IMR-90 (cell line): ENCODE measurements around the gene FBXL16. TPM values are rescaled to one million over a fixed set of nuclear protein-coding genes. Genes with fewer than 3 reads are reported as not detected.

Experiments
- ATAC-seq: fragments of 200-7000 bp; cut with Tn5 transposase; 2 replicates; pipeline ENCODE4 v1.9.1; 2020; ENCODE audit warnings: low read depth, mild to moderate bottlenecking, moderate library complexity
- BruUV-seq: library from RNA; stranded (reverse); fragments of 400-500 nt; replicated peaks from 2 replicates; lab custom pipeline; 2021; lab: Mats Ljungman, UMichigan
- CTCF ChIA-PET: fragments of 300-600 bp; formaldehyde crosslinking; extraction: SDS; loops from one replicate; lab custom pipeline; 2021; ENCODE audit warnings: antibody characterized with exemption; lab: Yijun Ruan, JAX
- POLR2A ChIA-PET: fragments of 300-600 bp; sonication (Branson Sonifier 250); formaldehyde crosslinking; loops from one replicate; lab custom pipeline; 2022; ENCODE audit warnings: antibody characterized with exemption; ENCODE audit not compliant: unreplicated experiment; lab: Charles Lee
- DNase-seq: peaks from one replicate; pipeline ENCODE4 v3.0.0; 2013
- H2AFZ ChIP-seq: replicated peaks from 2 replicates; pipeline ENCODE3; 2013; ENCODE audit warnings: low read length, mild to moderate bottlenecking; ENCODE audit not compliant: poor library complexity
- H2AK5ac ChIP-seq: 2 replicates; pipeline ENCODE4 v1.6.1; 2013; ENCODE audit warnings: low read depth, low read length, inconsistent platforms
- H2AK9ac ChIP-seq: replicated peaks from 2 replicates; pipeline ENCODE3; 2013; ENCODE audit warnings: mild to moderate bottlenecking, low read depth, low read length, moderate library complexity; ENCODE audit not compliant: poor library complexity
- H2BK120ac ChIP-seq: 2 replicates; pipeline ENCODE4 v1.6.1; 2013; ENCODE audit warnings: low read depth, low read length, inconsistent platforms
- H2BK15ac ChIP-seq: 3 replicates; pipeline ENCODE4 v1.6.1; 2013; ENCODE audit warnings: low read depth, low read length, inconsistent platforms
- H2BK20ac ChIP-seq: 2 replicates; pipeline ENCODE4 v1.6.1; 2013; ENCODE audit warnings: low read depth, mild to moderate bottlenecking, inconsistent platforms, low read length, moderate library complexity
- H2BK5ac ChIP-seq: 2 replicates; pipeline ENCODE4 v1.6.1; 2013; ENCODE audit warnings: mild to moderate bottlenecking, low read depth, low read length, inconsistent platforms; ENCODE audit not compliant: poor library complexity, severe bottlenecking
- H3K14ac ChIP-seq: replicated peaks from 2 replicates; pipeline ENCODE4 v1.6.1; 2013; ENCODE audit warnings: low read depth, low read length, inconsistent platforms
- H3K18ac ChIP-seq: 2 replicates; pipeline ENCODE4 v1.6.1; 2013; ENCODE audit warnings: low read depth, low read length, control low read depth
- H3K23ac ChIP-seq: 2 replicates; pipeline ENCODE4 v1.6.1; 2013; ENCODE audit warnings: low read depth, low read length, inconsistent platforms
- H3K27ac ChIP-seq: 2 replicates; pipeline ENCODE4 v1.5.1; 2013; ENCODE audit warnings: mild to moderate bottlenecking, control low read depth, low read length; ENCODE audit not compliant: insufficient read depth
- H3K27me3 ChIP-seq: 2 replicates; pipeline ENCODE4 v1.6.1; 2013; ENCODE audit warnings: low read length; ENCODE audit not compliant: control insufficient read depth, insufficient read depth
- H3K36me3 ChIP-seq: 2 replicates; pipeline ENCODE4 v1.6.1; 2013; ENCODE audit warnings: low read length, mixed read lengths; ENCODE audit not compliant: control insufficient read depth, insufficient read depth
- H3K4ac ChIP-seq: 2 replicates; pipeline ENCODE4 v1.6.1; 2013; ENCODE audit warnings: low read depth, low read length, inconsistent platforms
- H3K4me1 ChIP-seq: 2 replicates; pipeline ENCODE4 v1.6.1; 2013; ENCODE audit warnings: low read length, mixed read lengths; ENCODE audit not compliant: control insufficient read depth, insufficient read depth
- H3K4me2 ChIP-seq: 2 replicates; pipeline ENCODE4 v1.6.1; 2013; ENCODE audit warnings: low read depth, mild to moderate bottlenecking, control low read depth, low read length, moderate library complexity
- H3K4me3 ChIP-seq: 2 replicates; pipeline ENCODE4 v1.5.1; 2013; ENCODE audit warnings: low read depth, mild to moderate bottlenecking, control low read depth, low read length, moderate library complexity; ENCODE audit not compliant: insufficient read depth
- H3K56ac ChIP-seq: 2 replicates; pipeline ENCODE4 v1.6.1; 2013; ENCODE audit warnings: low read length, inconsistent platforms; ENCODE audit not compliant: insufficient read depth; ENCODE audit errors: extremely low read depth
- H3K79me1 ChIP-seq, 2 experiments: 2 replicates each; pipeline ENCODE4 v1.6.1; 2013; ENCODE audit warnings: low read length in 2 of 2, inconsistent platforms in 1 of 2, low read depth in 1 of 2
- H3K9ac ChIP-seq: 2 replicates; pipeline ENCODE4 v1.6.1; 2013; ENCODE audit warnings: low read depth, low read length, control low read depth
- H3K9me1 ChIP-seq: 2 replicates; pipeline ENCODE4 v1.6.1; 2013; ENCODE audit warnings: low read length, inconsistent platforms; ENCODE audit not compliant: insufficient read depth
- H3K9me3 ChIP-seq: 2 replicates; pipeline ENCODE4 v1.6.1; 2013; ENCODE audit warnings: low read length; ENCODE audit not compliant: control insufficient read depth, insufficient read depth
- H4K20me1 ChIP-seq: 2 replicates; pipeline ENCODE4 v1.6.1; 2013; ENCODE audit warnings: low read length, inconsistent platforms; ENCODE audit not compliant: insufficient read depth
- H4K5ac ChIP-seq: 2 replicates; pipeline ENCODE4 v1.6.1; 2013; ENCODE audit warnings: mild to moderate bottlenecking, low read depth, low read length, control low read depth
- H4K8ac ChIP-seq, 2 experiments: 2 replicates each; pipeline ENCODE4 v1.6.1; 2013; ENCODE audit warnings: low read depth in 2 of 2, low read length in 2 of 2, control low read depth in 1 of 2, inconsistent platforms in 1 of 2
- H4K91ac ChIP-seq: 2 replicates; pipeline ENCODE4 v1.6.1; 2013; ENCODE audit warnings: low read depth, low read length, inconsistent platforms; ENCODE audit not compliant: insufficient read depth
- BHLHE40 ChIP-seq: fragments of 150-350 bp; IDR thresholded peaks from 2 replicates; pipeline ENCODE4 v1.6.1; 2016; ENCODE audit warnings: mild to moderate bottlenecking, low read depth, low read length
- CEBPB ChIP-seq: IDR thresholded peaks from 2 replicates; pipeline ENCODE4 v1.6.1; 2012; ENCODE audit warnings: low read depth, low read length, improper control_type of control experiment
- CHD1 ChIP-seq: IDR thresholded peaks from 2 replicates; pipeline ENCODE4 v1.6.1; 2012; ENCODE audit warnings: low read depth, low read length, improper control_type of control experiment
- FOS ChIP-seq: fragments of 150-350 bp; IDR thresholded peaks from 2 replicates; pipeline ENCODE4 v1.6.1; 2016; ENCODE audit warnings: low read depth, low read length
- MAFK ChIP-seq: IDR thresholded peaks from 2 replicates; pipeline ENCODE4 v1.6.1; 2012; ENCODE audit warnings: low read depth, low read length, improper control_type of control experiment
- MAZ ChIP-seq: IDR thresholded peaks from 2 replicates; pipeline ENCODE4 v1.6.1; 2012; ENCODE audit warnings: low read depth, mild to moderate bottlenecking, low read length, improper control_type of control experiment, moderate library complexity, borderline replicate concordance
- MXI1 ChIP-seq: IDR thresholded peaks from 2 replicates; pipeline ENCODE4 v1.6.1; 2012; ENCODE audit warnings: low read depth, mild to moderate bottlenecking, low read length, moderate library complexity, borderline replicate concordance
- NFE2L2 ChIP-seq: fragments of 150-350 bp; IDR thresholded peaks from 2 replicates; pipeline ENCODE4 v1.6.1; 2016; ENCODE audit warnings: low read depth, mild to moderate bottlenecking, low read length
- POLR2A ChIP-seq: IDR thresholded peaks from 2 replicates; pipeline ENCODE4 v1.6.1; 2012; ENCODE audit warnings: mild to moderate bottlenecking, low read depth, low read length
- RAD21 ChIP-seq: IDR thresholded peaks from 2 replicates; pipeline ENCODE4 v1.6.1; 2012; ENCODE audit warnings: low read length, improper control_type of control experiment
- RCOR1 ChIP-seq: IDR thresholded peaks from 2 replicates; pipeline ENCODE4 v1.6.1; 2012; ENCODE audit warnings: mild to moderate bottlenecking, low read length, improper control_type of control experiment; ENCODE audit not compliant: insufficient replicate concordance
- RFX5 ChIP-seq: IDR thresholded peaks from 2 replicates; pipeline ENCODE4 v1.8.0; 2012; ENCODE audit warnings: low read depth, mild to moderate bottlenecking, low read length, moderate library complexity
- SMC3 ChIP-seq: fragments of 150-350 bp; IDR thresholded peaks from 2 replicates; pipeline ENCODE4 v1.6.1; 2016; ENCODE audit warnings: low read depth, mild to moderate bottlenecking, antibody characterized with exemption, low read length, moderate library complexity
- WGBS, 2 experiments: methylation state at CpG; one replicate each; pipeline versions ENCODE4 v1.1.5 to v1.1.7; 2013; ENCODE audit warnings: missing lambda C conversion rate in 2 of 2; ENCODE audit not compliant: insufficient read length in 1 of 2; ENCODE audit errors: extremely low coverage in 2 of 2; 5-methylcytosine and 5-hydroxymethylcytosine counted together
- dilution Hi-C: fragments of 300-500 bp; cut with HindIII; formaldehyde crosslinking; loops from one replicate; pipeline ENCODE4 v1.14.3; 2018; ENCODE audit warnings: low sequenced_read_pairs; ENCODE audit not compliant: unreplicated experiment
- in situ Hi-C: fragments of 300-500 bp; cut with MboI; formaldehyde crosslinking; loops from 3 replicates; pipeline ENCODE4 v1.14.3; 2019; ENCODE audit warnings: low sequenced_read_pairs, inconsistent platforms, mixed read lengths
- intact Hi-C: fragments of 100-400 bp; cut with micrococcal nuclease; formaldehyde crosslinking; loops from 2 replicates; pipeline ENCODE4 v1.10.0; 2022
- polyA plus RNA-seq, 3 experiments: library from polyadenylated mRNA; depleted of rRNA; stranded (reverse); fragments of >200 nt; gene quantifications; 2 replicates each; pipeline ENCODE4 v1.2.3, GENCODE V29; 2012; ENCODE audit warnings: low replicate concordance in 1 of 3
- total RNA-seq: library from RNA; depleted of rRNA; stranded (reverse); fragments of >200 nt; gene quantifications from 2 replicates; pipeline ENCODE4 v1.2.3, GENCODE V29; 2012
- TF ChIP-seq, protein P1 (sequence below): fragments of 150-350 bp; IDR thresholded peaks from 2 replicates; pipeline ENCODE4 v1.6.1; 2017; ENCODE audit warnings: mild to moderate bottlenecking, antibody characterized with exemption, low read length, low read depth
- TF ChIP-seq, protein P2 (sequence below): conservative IDR thresholded peaks from 2 replicates; pipeline ENCODE4 v1.5.1; 2012; ENCODE audit warnings: mild to moderate bottlenecking, low read depth, low read length, improper control_type of control experiment
- TF ChIP-seq, protein P3 (sequence below): fragments of 150-350 bp; IDR thresholded peaks from 2 replicates; pipeline ENCODE4 v1.6.1; 2016; ENCODE audit warnings: low read depth, mild to moderate bottlenecking, low read length, moderate library complexity, borderline replicate concordance

The FBXL16 gene
- total and polyA plus RNA-seq, 2 of the 4 experiments (the other 2 are of a cell fraction) = 0.18 to 2.2 TPM

DNA sequence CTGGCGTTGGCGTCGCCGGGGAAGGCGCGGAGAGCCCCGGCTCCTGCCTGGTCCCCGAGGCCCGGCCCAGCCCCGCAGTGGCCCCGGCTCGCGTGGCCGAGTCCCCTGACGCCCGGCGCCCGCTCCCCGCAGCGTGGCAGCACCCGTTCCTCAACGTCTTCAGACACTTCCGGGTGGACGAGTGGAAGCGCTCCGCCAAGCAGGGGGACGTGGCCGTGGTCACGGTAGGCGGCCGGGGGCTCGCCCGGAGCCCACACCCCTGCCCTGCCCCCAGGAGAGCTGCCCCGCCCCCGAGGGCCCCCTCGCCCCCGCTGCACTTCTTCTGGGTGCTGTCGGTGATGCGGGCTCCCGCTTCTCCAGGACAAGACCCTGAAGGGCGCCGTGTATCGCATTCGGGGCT, 56.0 kb downstream of the FBXL16 start:
- peak overlapping the region; percentile 96 for H2AFZ ChIP-seq
- peak overlapping the region in 1 of 2 experiments; percentile 77; a peak in 1 of 4 replicates for H4K8ac ChIP-seq
- ChIA-PET POLR2A (no interaction called here), CTCF (no interaction called here)
- no peak overlapping the region for H3K56ac ChIP-seq
- TF ChIP-seq SMC3 (no peak), FOS (no peak), MAZ (no peak), BHLHE40 (no peak), MXI1 (no peak), CEBPB (no peak), RAD21 (no peak), RCOR1 (no peak), RFX5 (no peak), NFE2L2 (no peak), MAFK (no peak), POLR2A (no peak), CHD1 (no peak)
- TF ChIP-seq, protein P1, sequence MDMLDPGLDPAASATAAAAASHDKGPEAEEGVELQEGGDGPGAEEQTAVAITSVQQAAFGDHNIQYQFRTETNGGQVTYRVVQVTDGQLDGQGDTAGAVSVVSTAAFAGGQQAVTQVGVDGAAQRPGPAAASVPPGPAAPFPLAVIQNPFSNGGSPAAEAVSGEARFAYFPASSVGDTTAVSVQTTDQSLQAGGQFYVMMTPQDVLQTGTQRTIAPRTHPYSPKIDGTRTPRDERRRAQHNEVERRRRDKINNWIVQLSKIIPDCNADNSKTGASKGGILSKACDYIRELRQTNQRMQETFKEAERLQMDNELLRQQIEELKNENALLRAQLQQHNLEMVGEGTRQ = no peak
- TF ChIP-seq, protein P2, sequence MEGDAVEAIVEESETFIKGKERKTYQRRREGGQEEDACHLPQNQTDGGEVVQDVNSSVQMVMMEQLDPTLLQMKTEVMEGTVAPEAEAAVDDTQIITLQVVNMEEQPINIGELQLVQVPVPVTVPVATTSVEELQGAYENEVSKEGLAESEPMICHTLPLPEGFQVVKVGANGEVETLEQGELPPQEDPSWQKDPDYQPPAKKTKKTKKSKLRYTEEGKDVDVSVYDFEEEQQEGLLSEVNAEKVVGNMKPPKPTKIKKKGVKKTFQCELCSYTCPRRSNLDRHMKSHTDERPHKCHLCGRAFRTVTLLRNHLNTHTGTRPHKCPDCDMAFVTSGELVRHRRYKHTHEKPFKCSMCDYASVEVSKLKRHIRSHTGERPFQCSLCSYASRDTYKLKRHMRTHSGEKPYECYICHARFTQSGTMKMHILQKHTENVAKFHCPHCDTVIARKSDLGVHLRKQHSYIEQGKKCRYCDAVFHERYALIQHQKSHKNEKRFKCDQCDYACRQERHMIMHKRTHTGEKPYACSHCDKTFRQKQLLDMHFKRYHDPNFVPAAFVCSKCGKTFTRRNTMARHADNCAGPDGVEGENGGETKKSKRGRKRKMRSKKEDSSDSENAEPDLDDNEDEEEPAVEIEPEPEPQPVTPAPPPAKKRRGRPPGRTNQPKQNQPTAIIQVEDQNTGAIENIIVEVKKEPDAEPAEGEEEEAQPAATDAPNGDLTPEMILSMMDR = no peak
- TF ChIP-seq, protein P3, sequence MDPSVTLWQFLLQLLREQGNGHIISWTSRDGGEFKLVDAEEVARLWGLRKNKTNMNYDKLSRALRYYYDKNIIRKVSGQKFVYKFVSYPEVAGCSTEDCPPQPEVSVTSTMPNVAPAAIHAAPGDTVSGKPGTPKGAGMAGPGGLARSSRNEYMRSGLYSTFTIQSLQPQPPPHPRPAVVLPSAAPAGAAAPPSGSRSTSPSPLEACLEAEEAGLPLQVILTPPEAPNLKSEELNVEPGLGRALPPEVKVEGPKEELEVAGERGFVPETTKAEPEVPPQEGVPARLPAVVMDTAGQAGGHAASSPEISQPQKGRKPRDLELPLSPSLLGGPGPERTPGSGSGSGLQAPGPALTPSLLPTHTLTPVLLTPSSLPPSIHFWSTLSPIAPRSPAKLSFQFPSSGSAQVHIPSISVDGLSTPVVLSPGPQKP = no peak
- in situ Hi-C loops (loop anchor here (10.0 kb wide), 1 partner anchor 255 kb away; the partner anchor contains the start of gene NME4), intact Hi-C loops (no loop called here), dilution Hi-C loops (no loop called here)
- H3K36me3 ChIP-seq = peaks cover 3% of the 10 kb centered on the region; the same call in 1 of the 2 replicates
- H3K27me3 ChIP-seq = no peaks in the 10 kb centered on the region
- H3K79me1 ChIP-seq = peaks cover 10 to 42% of the 10 kb centered on the region in 2 experiments; a peak in 3 of 4 replicates
- H3K9me3 ChIP-seq = no peaks in the 10 kb centered on the region
- 0% methylated on average over 33 of the region's 44 CpGs; no CpG with 5 or more reads in 1 of the 2 experiments for WGBS, 2 experiments
- no TSS peak for BruUV-seq
- H2AK9ac ChIP-seq = peak overlapping the region; percentile 98
- ATAC-seq (peak; percentile 30), DNase-seq (no peak)
- peak overlapping the region; percentile 77 for H3K4me2 ChIP-seq
- 0 out of 2 replicates have a peak overlapping the region, but pooled peaks have one; percentile 66 for H3K14ac ChIP-seq
- no peak overlapping the region for H2BK5ac ChIP-seq
- peak overlapping the region; percentile 70 for H3K9ac ChIP-seq
- no peak overlapping the region for H2BK20ac ChIP-seq
- no peak overlapping the region for H4K91ac ChIP-seq
- no peaks in the 10 kb centered on the region for H4K20me1 ChIP-seq
- H2AK5ac ChIP-seq = 0 out of 2 replicates have a peak overlapping the region, but pooled peaks have one; percentile 50
- H3K18ac ChIP-seq = no peak overlapping the region
- peak overlapping the region; percentile 75; the same call in 1 of the 2 replicates for H3K4ac ChIP-seq
- peaks cover 14% of the 10 kb centered on the region for H3K4me1 ChIP-seq
- peak overlapping the region; percentile 59 for H3K4me3 ChIP-seq
- H2BK120ac ChIP-seq = no peak overlapping the region
- H3K9me1 ChIP-seq = peaks cover 15% of the 10 kb centered on the region
- no peak overlapping the region for H3K23ac ChIP-seq
- H3K27ac ChIP-seq = peak overlapping the region; percentile 46; the same call in 1 of the 2 replicates
- H4K5ac ChIP-seq = 0 out of 2 replicates have a peak overlapping the region, but pooled peaks have one; percentile 68
- no peak overlapping the region for H2BK15ac ChIP-seq
